A673 (cell line): Measurements from ENCODE around the gene CCDC87. TPM values are rescaled to one million over a fixed set of nuclear protein-coding genes. Genes with fewer than 3 reads are reported as not detected.

ENCODE experiments used
- BruUV-seq: library from RNA; stranded (reverse); fragments of 400-500 nt; replicated peaks from 2 replicates; lab custom pipeline; 2021; lab: Mats Ljungman, UMichigan
- CTCF ChIA-PET: fragments of 300-600 bp; sonication (Branson Sonifier 250); formaldehyde crosslinking; loops from one replicate; lab custom pipeline; 2022; ENCODE audit warnings: antibody characterized with exemption; lab: Charles Lee
- POLR2A ChIA-PET: fragments of 300-600 bp; sonication (Branson Sonifier 250); formaldehyde crosslinking; loops from one replicate; lab custom pipeline; 2022; ENCODE audit warnings: antibody characterized with exemption; ENCODE audit not compliant: low non-redundant PET; lab: Charles Lee
- DNase-seq: peaks from one replicate; pipeline ENCODE4 v3.0.0-alpha.2; 2015; ENCODE audit warnings: low spot score
- H3K27ac ChIP-seq: fragments of 200-600 bp; sonication (generic); 2 replicates; pipeline ENCODE4 v1.5.1; 2016; ENCODE audit warnings: mixed run types, low read depth, mild to moderate bottlenecking, mixed read lengths, antibody characterized with exemption, low read length; ENCODE audit not compliant: poor library complexity, severe bottlenecking
- H3K27me3 ChIP-seq: fragments of 200-600 bp; sonication (generic); replicated peaks from 2 replicates; pipeline ENCODE4 v1.6.1; 2017; ENCODE audit warnings: mixed run types, low read depth, mild to moderate bottlenecking, mixed read lengths, antibody characterized with exemption, low read length; ENCODE audit not compliant: insufficient read depth, poor library complexity
- H3K36me3 ChIP-seq: fragments of 200-600 bp; sonication (generic); 2 replicates; pipeline ENCODE4 v1.6.1; 2016; ENCODE audit warnings: mixed run types, mild to moderate bottlenecking, mixed read lengths, antibody characterized with exemption, low read length; ENCODE audit not compliant: insufficient read depth, poor library complexity, severe bottlenecking
- H3K4me1 ChIP-seq: fragments of 200-600 bp; sonication (generic); 2 replicates; pipeline ENCODE4 v1.6.1; 2017; ENCODE audit warnings: mixed run types, mild to moderate bottlenecking, mixed read lengths, antibody characterized with exemption, low read length; ENCODE audit not compliant: insufficient read depth, poor library complexity, severe bottlenecking
- H3K4me3 ChIP-seq: fragments of 200-600 bp; sonication (generic); 2 replicates; pipeline ENCODE4 v1.5.1; 2016; ENCODE audit warnings: low read depth, mixed run types, mild to moderate bottlenecking, mixed read lengths, low read length; ENCODE audit not compliant: poor library complexity, severe bottlenecking
- H3K9me3 ChIP-seq: fragments of 200-600 bp; sonication (generic); 2 replicates; pipeline ENCODE4 v1.6.1; 2016; ENCODE audit warnings: mixed run types, low read depth, mild to moderate bottlenecking, mixed read lengths, antibody characterized with exemption, low read length; ENCODE audit not compliant: poor library complexity, severe bottlenecking
- CTCF ChIP-seq: fragments of 300-800, 200-600 bp; sonication (generic); conservative IDR thresholded peaks from 2 replicates; pipeline ENCODE4 v1.5.1; 2017; ENCODE audit warnings: low read depth, mild to moderate bottlenecking, antibody characterized with exemption, low read length, moderate library complexity, mixed read lengths
- EZH2 ChIP-seq: fragments of 200-600 bp; sonication (generic); IDR thresholded peaks from 2 replicates; pipeline ENCODE4 v1.6.1; 2017; ENCODE audit warnings: borderline replicate concordance, low read depth, mild to moderate bottlenecking, mixed read lengths, antibody characterized with exemption, low read length; ENCODE audit not compliant: poor library complexity, severe bottlenecking
- intact Hi-C: fragments of 100-400 bp; cut with micrococcal nuclease; formaldehyde crosslinking; loops from one replicate; pipeline ENCODE4 v1.10.0; 2022; ENCODE audit not compliant: unreplicated experiment
- total RNA-seq: library from RNA; stranded (reverse); gene quantifications from 2 replicates; pipeline ENCODE4 v1.2.3, GENCODE V29; 2021

The CCDC87 gene
- total RNA-seq, 1 experiment from 2014 or later: 0.90 TPM

- intact Hi-C loops: no loop called here
- Histone ChIP-seq H3K36me3 (peaks cover 88% of the 10 kb centered on the region), H3K9me3 (no peaks in the 10 kb centered on the region), H3K4me3 (no peak overlapping the region), H3K27ac (no peak overlapping the region), H3K27me3 (no peaks in the 10 kb centered on the region), H3K4me1 (no peaks in the 10 kb centered on the region)
- DNase-seq: no peak
- TF ChIP-seq EZH2 (no peak), CTCF (no peak)
- BruUV-seq: no TSS peak
- CTCF ChIA-PET: no interaction called here
- POLR2A ChIA-PET: interaction anchor here (1.1 kb wide), 1 partner anchor 9 kb away, joined by 6 read pairs; the partner anchor contains the start of gene RBM4
These were observed 36.5 kb upstream of the CCDC87 start for GRCh38 chr11:66629356-66629755.

- intact Hi-C loops: no loop called here
- ChIA-PET CTCF (no interaction called here), POLR2A (interaction anchor here (1.1 kb wide), 1 partner anchor 10 kb away, joined by 6 read pairs; the partner anchor contains the start of gene RBM4)
These were observed 35.3 kb upstream of the CCDC87 start for GRCh38 chr11:66628061-66628603.

GRCh38 chr11:66626926-66627325 is 34.1 kb upstream of the CCDC87 start:
- TF ChIP-seq EZH2 (no peak), CTCF (no peak)
- ChIA-PET CTCF (no interaction called here), POLR2A (interaction anchor here (0.6 kb wide), 1 partner anchor 10 kb away, joined by 5 read pairs; the partner anchor contains the start of gene RBM14)
- no peak overlapping the region for H3K4me3 ChIP-seq
- no TSS peak for BruUV-seq
- H3K27ac ChIP-seq: no peak overlapping the region
- no peaks in the 10 kb centered on the region for H3K4me1 ChIP-seq
- no peak for DNase-seq
- peaks cover 91% of the 10 kb centered on the region for H3K36me3 ChIP-seq
- no peaks in the 10 kb centered on the region for H3K27me3 ChIP-seq
- H3K9me3 ChIP-seq: no peaks in the 10 kb centered on the region
- intact Hi-C loops: no loop called here

More at GRCh38 chr11:66628061-66628603, 35.3 kb upstream of the CCDC87 start:
- Histone ChIP-seq H3K36me3 (peaks cover 91% of the 10 kb centered on the region), H3K27ac (no peak overlapping the region), H3K9me3 (no peaks in the 10 kb centered on the region), H3K4me3 (no peak overlapping the region), H3K4me1 (no peaks in the 10 kb centered on the region), H3K27me3 (no peaks in the 10 kb centered on the region)
- no TSS peak for BruUV-seq
- no peak for DNase-seq
- TF ChIP-seq EZH2 (no peak), CTCF (no peak)
